Central memory CD8-positive, alpha-beta T cell (primary cell): ENCODE data around the gene AFTPH.
A peak's percentile ranks its signal among the peaks of the same experiment; 100 is the strongest.

ENCODE experiments used
- ATAC-seq: fragments of 150-1000 bp; cut with Tn5 transposase; replicated peaks from 2 replicates; pipeline ENCODE4 v1.10.0; 2022; ENCODE audit warnings: mild to moderate bottlenecking, moderate FRiP score, moderate number of reproducible peaks; ENCODE audit not compliant: poor library complexity, severe bottlenecking; ENCODE audit errors: extremely low read depth
- DNase-seq, 2 donors: peaks; one replicate each; pipeline ENCODE4 v3.0.0; 2021; ENCODE audit warnings: low spot score in 2 of 2
- H3K27ac Mint-ChIP-seq: one replicate; pipeline ENCODE4 v1.8.0; 2022; ENCODE audit warnings: low read depth, mild to moderate bottlenecking, moderate library complexity, mixed read lengths
- H3K27me3 Mint-ChIP-seq: one replicate; pipeline ENCODE4 v1.8.0; 2022; ENCODE audit warnings: mixed read lengths
- H3K36me3 Mint-ChIP-seq: one replicate; pipeline ENCODE4 v1.8.0; 2022; ENCODE audit warnings: mild to moderate bottlenecking, moderate library complexity, mixed read lengths; ENCODE audit not compliant: insufficient read depth
- H3K4me1 Mint-ChIP-seq: one replicate; pipeline ENCODE4 v1.8.0; 2022; ENCODE audit warnings: mixed read lengths
- H3K4me3 Mint-ChIP-seq: one replicate; pipeline ENCODE4 v1.8.0; 2022; ENCODE audit warnings: mild to moderate bottlenecking, moderate library complexity, mixed read lengths
- H3K9me3 Mint-ChIP-seq: one replicate; pipeline ENCODE4 v1.8.0; 2022; ENCODE audit warnings: mixed read lengths

The AFTPH gene

DNA sequence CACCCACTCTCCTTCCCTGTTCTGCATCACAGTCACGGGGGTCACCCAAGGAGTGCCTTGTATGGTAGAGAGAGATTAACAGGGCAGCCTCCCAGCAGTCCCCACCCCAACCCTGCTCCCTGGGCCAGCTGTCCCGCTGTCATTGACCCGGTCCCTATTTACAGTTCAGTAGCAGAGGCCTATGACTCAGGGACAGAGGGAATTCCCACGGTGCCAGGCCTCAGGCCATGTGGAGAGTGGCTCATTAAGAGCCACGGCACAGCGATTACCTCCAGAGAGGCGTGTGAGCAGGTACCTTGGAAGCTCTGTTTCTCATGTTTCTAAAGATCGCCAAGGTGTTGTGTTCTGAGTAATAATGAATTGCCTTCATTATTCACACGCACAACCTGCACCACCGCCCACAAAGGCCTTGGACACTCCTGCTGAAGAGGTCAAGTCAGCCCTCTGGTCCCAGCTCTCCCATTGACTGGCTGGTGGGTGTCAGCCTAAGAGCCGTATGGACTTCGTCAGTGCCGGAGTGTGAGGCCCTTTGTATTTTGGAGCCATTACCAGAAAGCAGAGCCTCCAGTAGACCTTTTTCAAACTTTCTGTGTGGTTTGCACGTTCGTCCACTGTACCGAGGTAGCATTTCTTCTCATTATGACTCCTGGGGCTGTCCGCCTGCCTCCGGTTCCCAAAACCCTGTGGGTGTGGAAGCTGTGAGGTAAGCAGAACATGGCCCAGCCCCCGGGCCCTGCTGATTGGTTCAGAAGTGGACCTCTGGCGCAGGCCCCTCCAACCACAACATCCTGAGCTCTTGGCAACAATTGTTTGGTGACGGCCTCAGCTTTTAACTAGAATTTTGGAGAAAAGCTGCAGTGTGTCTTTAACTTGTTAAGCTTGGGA lies 82.6 kb downstream of the AFTPH start:
- Mint-ChIP-seq H3K27me3 (no peaks in the 10 kb centered on the region), H3K27ac (peak overlapping the region; percentile 85), H3K9me3 (no peaks in the 10 kb centered on the region), H3K36me3 (peaks cover 7% of the 10 kb centered on the region), H3K4me1 (peaks cover 28% of the 10 kb centered on the region), H3K4me3 (peak overlapping the region; percentile 79)
- DNase-seq, result peak; percentile 71 to 88
- peak; percentile 96 for ATAC-seq

DNA sequence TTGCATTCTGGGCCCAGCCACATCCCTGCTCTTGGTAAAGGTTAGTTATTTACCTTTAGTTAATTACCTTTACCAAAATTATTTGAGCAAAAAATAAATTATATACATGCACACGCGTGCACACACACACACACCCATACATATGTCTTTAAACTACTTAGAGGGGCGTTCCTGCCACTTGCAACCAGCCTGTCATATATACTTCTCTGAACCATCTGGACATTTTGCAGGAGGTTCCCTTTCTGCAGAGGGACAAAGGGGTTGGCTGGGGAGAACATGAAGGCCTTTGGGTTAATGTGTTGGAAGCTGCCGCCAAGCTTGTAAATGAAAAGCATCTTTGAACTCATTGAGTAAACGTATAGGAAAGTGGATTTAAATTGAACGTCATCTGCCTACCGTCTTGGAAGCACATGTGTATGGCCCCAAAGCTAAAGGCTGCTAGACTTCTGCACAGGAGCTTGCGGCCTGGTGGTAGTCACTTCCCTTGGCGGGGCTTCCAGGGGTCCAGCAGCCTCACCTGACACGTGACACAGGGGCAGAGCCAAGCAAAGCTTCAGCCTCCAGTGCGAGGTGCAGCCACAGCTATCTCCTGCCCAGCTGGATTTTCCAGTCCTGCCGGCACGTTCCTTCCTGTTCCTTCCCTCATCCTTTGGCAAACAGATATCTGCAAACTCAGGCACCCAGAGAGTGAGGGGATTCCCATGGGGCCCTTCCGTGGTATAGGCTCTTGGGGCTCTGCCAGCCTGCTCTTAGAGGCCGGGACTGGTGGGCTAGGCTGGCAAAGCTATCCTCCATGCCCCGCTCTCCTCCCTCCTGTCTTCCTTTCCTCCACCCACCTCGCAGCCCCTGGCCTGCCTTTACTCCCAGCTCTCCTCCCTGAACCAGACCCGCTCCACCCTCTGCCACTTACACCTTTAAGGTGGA lies 83.5 kb downstream of the AFTPH start:
- Mint-ChIP-seq H3K4me1 (peaks cover 28% of the 10 kb centered on the region), H3K27me3 (no peaks in the 10 kb centered on the region), H3K27ac (peak overlapping the region; percentile 87), H3K4me3 (peak overlapping the region; percentile 79), H3K9me3 (no peaks in the 10 kb centered on the region), H3K36me3 (peaks cover 7% of the 10 kb centered on the region)
- DNase-seq, result no peak
- ATAC-seq, result no peak

GRCh38 chr2:64608867-64609226 lies 84.7 kb downstream of the AFTPH start:
- no peaks in the 10 kb centered on the region for H3K9me3 Mint-ChIP-seq
- peak overlapping the region; percentile 79 for H3K4me3 Mint-ChIP-seq
- DNase-seq (peak in 1 of 2 donors; percentile 32), ATAC-seq (no peak)
- peaks cover 7% of the 10 kb centered on the region for H3K36me3 Mint-ChIP-seq
- no peaks in the 10 kb centered on the region for H3K27me3 Mint-ChIP-seq
- peak overlapping the region; percentile 87 for H3K27ac Mint-ChIP-seq
- peaks cover 28% of the 10 kb centered on the region for H3K4me1 Mint-ChIP-seq

DNA sequence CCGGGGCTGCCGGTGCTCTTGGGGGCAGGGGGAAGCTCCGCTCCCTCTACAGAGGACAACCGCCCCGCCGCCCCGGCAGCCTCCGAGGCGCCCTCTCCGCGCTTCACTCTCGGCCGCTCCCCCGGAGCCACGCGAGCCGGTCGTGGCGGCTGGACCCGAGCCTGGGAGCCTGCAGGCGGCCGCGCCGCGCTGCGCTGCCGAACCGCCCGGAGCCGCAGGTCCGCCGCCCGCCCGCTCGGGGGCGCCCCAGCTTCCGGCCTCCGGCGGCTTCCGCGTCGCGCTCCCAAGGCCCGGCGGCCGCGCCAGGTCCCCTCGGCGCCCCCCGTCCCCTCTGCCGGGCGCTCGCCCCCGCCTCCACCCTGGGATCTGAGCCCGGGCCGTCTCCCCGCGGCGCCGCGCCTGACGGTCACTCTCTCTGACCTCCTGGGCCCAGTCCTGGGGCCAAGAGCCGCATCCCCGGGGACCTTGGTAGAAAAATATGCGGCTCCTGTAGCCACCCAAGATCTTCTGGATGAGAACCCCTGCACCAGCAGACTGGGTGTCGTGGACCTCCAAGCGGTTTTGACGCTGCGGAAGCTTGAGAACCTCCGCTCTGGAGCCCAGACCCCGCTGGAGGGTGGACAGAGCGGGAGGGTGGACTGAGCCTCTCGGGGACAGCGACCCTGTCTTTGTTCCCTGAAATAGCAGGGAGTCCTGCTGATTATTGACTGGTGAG lies 85.3 kb downstream of the AFTPH start:
- peaks cover 28% of the 10 kb centered on the region for H3K4me1 Mint-ChIP-seq
- peak overlapping the region; percentile 75 for H3K27ac Mint-ChIP-seq
- peak overlapping the region; percentile 79 for H3K4me3 Mint-ChIP-seq
- H3K9me3 Mint-ChIP-seq, result no peaks in the 10 kb centered on the region
- H3K27me3 Mint-ChIP-seq, result no peaks in the 10 kb centered on the region
- ATAC-seq, result peak; percentile 55
- DNase-seq, result peak; percentile 58 to 63
- H3K36me3 Mint-ChIP-seq, result peaks cover 7% of the 10 kb centered on the region

DNA sequence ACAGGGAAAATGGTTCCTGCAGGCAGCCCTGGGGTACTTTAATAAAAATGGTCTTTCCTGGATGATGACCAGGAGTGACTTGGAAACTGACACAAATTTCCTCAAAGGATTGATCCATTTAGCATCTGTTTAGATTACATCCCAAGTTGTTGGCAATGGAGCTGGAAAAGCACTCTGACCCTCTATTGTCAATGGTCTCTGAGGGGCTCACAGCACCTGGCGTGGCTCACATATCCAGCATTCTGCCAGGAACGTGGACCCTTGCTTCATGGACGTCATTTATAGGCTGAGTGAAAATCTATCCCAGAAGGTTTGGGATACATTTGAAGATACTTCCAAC lies 85.8 kb downstream of the AFTPH start:
- H3K9me3 Mint-ChIP-seq, result no peaks in the 10 kb centered on the region
- H3K27ac Mint-ChIP-seq, result peak overlapping the region; percentile 75
- H3K36me3 Mint-ChIP-seq, result peaks cover 7% of the 10 kb centered on the region
- peak overlapping the region; percentile 79 for H3K4me3 Mint-ChIP-seq
- no peak for DNase-seq
- ATAC-seq, result no peak
- H3K4me1 Mint-ChIP-seq, result peaks cover 28% of the 10 kb centered on the region
- no peaks in the 10 kb centered on the region for H3K27me3 Mint-ChIP-seq

GRCh38 chr2:64610316-64610855 lies 86.3 kb downstream of the AFTPH start:
- DNase-seq (no peak), ATAC-seq (no peak)
- Mint-ChIP-seq H3K27ac (peak overlapping the region; percentile 75), H3K4me3 (peak overlapping the region; percentile 79), H3K4me1 (peaks cover 28% of the 10 kb centered on the region), H3K9me3 (no peaks in the 10 kb centered on the region), H3K27me3 (no peaks in the 10 kb centered on the region), H3K36me3 (peaks cover 6% of the 10 kb centered on the region)

DNA sequence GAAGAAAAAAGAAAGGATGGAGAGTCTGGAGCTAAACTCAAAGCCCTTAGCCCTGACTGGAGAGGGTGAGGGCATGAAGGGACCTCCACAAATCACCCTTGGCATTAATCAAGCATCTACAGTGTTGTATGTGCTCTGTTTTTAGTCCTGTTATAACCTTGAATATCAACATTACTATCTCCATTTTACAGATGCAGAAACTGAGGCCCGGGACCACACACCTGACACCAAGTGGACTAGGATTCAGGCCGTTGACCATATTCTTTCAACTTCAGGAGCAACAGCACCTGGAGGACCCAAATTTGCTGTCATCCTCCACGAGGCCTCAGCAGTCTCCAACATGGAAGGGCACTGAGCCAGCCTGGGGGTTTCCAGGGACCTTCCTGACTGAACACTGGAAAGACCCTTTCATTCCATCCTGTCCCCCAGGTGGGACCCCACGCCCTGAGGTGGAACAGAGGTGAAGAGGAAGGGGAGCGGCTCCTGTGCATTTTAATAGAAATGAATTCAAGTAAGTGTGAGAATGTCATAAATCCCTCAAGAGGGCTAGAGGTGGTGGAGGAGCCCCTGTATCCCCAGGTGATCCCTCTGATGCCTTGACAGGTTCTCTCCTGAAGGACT lies 88.6 kb downstream of the AFTPH start:
- ATAC-seq, result no peak
- no peak overlapping the region for H3K4me3 Mint-ChIP-seq
- peaks cover 3% of the 10 kb centered on the region for H3K36me3 Mint-ChIP-seq
- no peak for DNase-seq
- H3K9me3 Mint-ChIP-seq, result no peaks in the 10 kb centered on the region
- no peaks in the 10 kb centered on the region for H3K27me3 Mint-ChIP-seq
- no peak overlapping the region for H3K27ac Mint-ChIP-seq
- peaks cover 12% of the 10 kb centered on the region for H3K4me1 Mint-ChIP-seq

- ATAC-seq (no peak), DNase-seq (no peak)
- H3K4me3 Mint-ChIP-seq, result no peak overlapping the region
- H3K36me3 Mint-ChIP-seq, result peaks cover 3% of the 10 kb centered on the region
- no peaks in the 10 kb centered on the region for H3K9me3 Mint-ChIP-seq
- no peaks in the 10 kb centered on the region for H3K27me3 Mint-ChIP-seq
- no peak overlapping the region for H3K27ac Mint-ChIP-seq
- H3K4me1 Mint-ChIP-seq, result peaks cover 6% of the 10 kb centered on the region
Observed at GRCh38 chr2:64613276-64613675, 89.1 kb downstream of the AFTPH start.

DNA sequence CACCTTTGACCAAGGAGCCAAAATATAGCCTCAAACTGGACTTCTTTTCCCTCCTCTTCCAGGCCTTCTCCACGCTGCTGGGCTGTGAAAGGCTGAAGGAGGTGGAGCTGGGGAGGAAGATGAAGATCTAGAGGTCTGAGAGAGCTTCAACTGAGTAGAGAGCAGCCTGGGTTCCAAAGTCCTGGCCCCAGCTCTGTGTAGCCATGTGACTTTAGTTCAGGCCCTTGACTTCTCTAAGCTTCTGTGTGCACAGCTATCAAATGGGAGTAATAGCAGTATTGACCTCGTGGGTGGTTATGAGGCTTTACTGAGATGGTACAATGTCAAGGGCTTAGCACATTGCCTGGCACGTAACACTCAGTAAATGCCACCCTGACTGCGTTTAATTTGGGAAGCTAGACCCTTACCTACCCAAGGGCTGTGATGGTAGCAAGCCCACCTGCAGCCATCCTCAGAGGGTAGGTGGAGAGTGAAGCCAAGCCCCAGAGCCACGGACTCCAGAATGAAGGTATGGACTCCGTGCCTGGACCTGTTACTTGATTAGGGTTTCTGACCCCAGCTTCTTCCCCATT lies 91.2 kb downstream of the AFTPH start:
- Mint-ChIP-seq H3K4me3 (no peak overlapping the region), H3K9me3 (no peaks in the 10 kb centered on the region), H3K27me3 (no peaks in the 10 kb centered on the region), H3K27ac (no peak overlapping the region), H3K36me3 (peaks cover 2% of the 10 kb centered on the region), H3K4me1 (no peaks in the 10 kb centered on the region)
- no peak for DNase-seq
- ATAC-seq, result no peak

GRCh38 chr2:64615844-64616536 lies 91.9 kb downstream of the AFTPH start:
- H3K27me3 Mint-ChIP-seq, result no peaks in the 10 kb centered on the region
- ATAC-seq (no peak), DNase-seq (no peak)
- H3K4me1 Mint-ChIP-seq, result no peaks in the 10 kb centered on the region
- H3K9me3 Mint-ChIP-seq, result no peaks in the 10 kb centered on the region
- H3K36me3 Mint-ChIP-seq, result no peaks in the 10 kb centered on the region
- H3K4me3 Mint-ChIP-seq, result no peak overlapping the region
- no peak overlapping the region for H3K27ac Mint-ChIP-seq

GRCh38 chr2:64617631-64618151 lies 93.6 kb downstream of the AFTPH start:
- H3K9me3 Mint-ChIP-seq, result no peaks in the 10 kb centered on the region
- no peaks in the 10 kb centered on the region for H3K36me3 Mint-ChIP-seq
- no peak for ATAC-seq
- no peaks in the 10 kb centered on the region for H3K27me3 Mint-ChIP-seq
- no peaks in the 10 kb centered on the region for H3K4me1 Mint-ChIP-seq
- no peak for DNase-seq
- no peak overlapping the region for H3K27ac Mint-ChIP-seq
- no peak overlapping the region for H3K4me3 Mint-ChIP-seq
